ENCODE results near the gene FAM149A.

The FAM149A gene

GRCh38 chr4:186097386-186097785, 7.1 kb upstream of the FAM149A start:
- no peak overlapping the region for H3K4me3 ChIP-seq (ENCODE audit: low read depth, low read length)
- ChIA-PET CTCF (no interaction called here), POLR2A (no interaction called here)
- no peak for DNase-seq (ENCODE audit: low read depth, low spot score)
- no peak for TF ChIP-seq CTCF (IDR thresholded peaks at IDR 0.05; ENCODE audit: insufficient read depth, low read length, missing control alignments)

- no peak for DNase-seq (ENCODE audit: low read depth, low spot score)
- POLR2A ChIA-PET = no interaction called here
- CTCF ChIA-PET = no interaction called here
- TF ChIP-seq CTCF (IDR thresholded peaks at IDR 0.05; ENCODE audit: insufficient read depth, low read length, missing control alignments) = no peak
- H3K4me3 ChIP-seq (ENCODE audit: low read depth, low read length) = no peak overlapping the region
Measured at GRCh38 chr4:186102931-186103330, 1.6 kb upstream of the FAM149A start.

- DNase-seq (ENCODE audit: low read depth, low spot score) = no peak
- ChIA-PET POLR2A (no interaction called here), CTCF (no interaction called here)
- H3K4me3 ChIP-seq (ENCODE audit: low read depth, low read length) = no peak overlapping the region; the same call in 1 of the 2 replicates
- no peak for TF ChIP-seq CTCF (IDR thresholded peaks at IDR 0.05; ENCODE audit: insufficient read depth, low read length, missing control alignments)
Measured at GRCh38 chr4:186104890-186105646, 564 bp downstream of the FAM149A start.

GRCh38 chr4:186105647-186106321, 1.3 kb downstream of the FAM149A start:
- no peak for DNase-seq (ENCODE audit: low read depth, low spot score)
- TF ChIP-seq CTCF (IDR thresholded peaks at IDR 0.05; ENCODE audit: insufficient read depth, low read length, missing control alignments) = no peak
- H3K4me3 ChIP-seq (ENCODE audit: low read depth, low read length) = no peak overlapping the region
- POLR2A ChIA-PET = no interaction called here
- CTCF ChIA-PET = no interaction called here

- no peak overlapping the region for H3K4me3 ChIP-seq (ENCODE audit: low read depth, low read length)
- DNase-seq (ENCODE audit: low read depth, low spot score) = no peak
- TF ChIP-seq CTCF (IDR thresholded peaks at IDR 0.05; ENCODE audit: insufficient read depth, low read length, missing control alignments) = no peak
- CTCF ChIA-PET = interaction anchor here (0.6 kb wide), 1 partner anchor 15 kb away, joined by 3 read pairs; no protein-coding TSS in a partner anchor
- POLR2A ChIA-PET = no interaction called here
Measured at GRCh38 chr4:186107947-186108346, 3.4 kb downstream of the FAM149A start.

- CTCF ChIA-PET = no interaction called here
- POLR2A ChIA-PET = no interaction called here
Measured at GRCh38 chr4:186108391-186108790, 3.9 kb downstream of the FAM149A start.

More at GRCh38 chr4:186108391-186108790, 3.9 kb downstream of the FAM149A start:
- no peak for TF ChIP-seq CTCF (IDR thresholded peaks at IDR 0.05; ENCODE audit: insufficient read depth, low read length, missing control alignments)
- no peak overlapping the region for H3K4me3 ChIP-seq (ENCODE audit: low read depth, low read length)
- no peak for DNase-seq (ENCODE audit: low read depth, low spot score)
